Stimulated activated naive CD4-positive, alpha-beta T cell treated with Interleukin-2 at 50 U/mL for 16 hours (primary cell): ENCODE results near the gene SMCHD1.
"Not testable (repeated sequence)": the region's sequence is repeated elsewhere in the genome, so short reads cannot be mapped to it uniquely, and the experiment has no call there.

Experiments
- DNase-seq: peaks from one replicate; lab custom pipeline; 2025; lab: John Stamatoyannopoulos, UW

Gene SMCHD1

GRCh38 chr18:2657788-2658458 lies 2.4 kb downstream of the SMCHD1 start:
- no peak for DNase-seq

DNA sequence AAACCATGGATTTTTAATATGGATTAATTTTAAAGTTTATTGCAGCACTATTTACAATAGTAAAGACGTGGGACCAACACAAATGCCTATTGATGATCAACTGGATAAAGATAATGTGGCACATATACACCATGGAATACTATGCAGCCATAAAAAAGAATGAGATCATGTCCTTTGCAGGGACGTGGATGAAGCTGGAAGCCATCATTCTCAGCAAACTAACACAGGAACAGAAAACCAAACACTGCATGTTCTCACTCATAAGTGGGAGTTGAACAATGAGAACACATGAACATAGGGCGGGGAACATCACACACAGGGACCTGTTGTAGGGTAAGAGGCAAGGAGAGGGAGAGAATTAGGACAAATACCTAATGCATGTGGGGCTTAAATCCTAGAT lies 5.3 kb downstream of the SMCHD1 start:
- not testable (repeated sequence) for DNase-seq

DNA sequence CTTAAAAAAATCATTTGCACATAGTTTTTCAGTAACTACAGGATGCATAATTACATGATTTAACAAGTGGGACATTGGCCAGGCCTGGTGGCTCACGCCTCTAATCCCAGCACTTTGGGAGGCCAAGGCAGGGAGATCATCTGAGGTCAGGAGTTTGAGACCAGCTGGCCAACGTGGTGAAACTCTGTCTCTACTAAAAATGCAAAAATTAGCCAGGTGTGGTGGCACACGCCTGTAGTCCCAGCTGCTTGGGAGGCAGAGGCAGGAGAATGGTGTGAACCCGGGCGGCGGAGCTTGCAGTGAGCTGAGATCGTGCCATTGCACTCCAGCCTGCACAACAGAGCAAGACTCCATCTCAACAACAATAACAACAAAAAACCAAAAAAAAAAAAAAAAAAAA lies 6.8 kb downstream of the SMCHD1 start:
- DNase-seq, result not testable (repeated sequence)

DNA sequence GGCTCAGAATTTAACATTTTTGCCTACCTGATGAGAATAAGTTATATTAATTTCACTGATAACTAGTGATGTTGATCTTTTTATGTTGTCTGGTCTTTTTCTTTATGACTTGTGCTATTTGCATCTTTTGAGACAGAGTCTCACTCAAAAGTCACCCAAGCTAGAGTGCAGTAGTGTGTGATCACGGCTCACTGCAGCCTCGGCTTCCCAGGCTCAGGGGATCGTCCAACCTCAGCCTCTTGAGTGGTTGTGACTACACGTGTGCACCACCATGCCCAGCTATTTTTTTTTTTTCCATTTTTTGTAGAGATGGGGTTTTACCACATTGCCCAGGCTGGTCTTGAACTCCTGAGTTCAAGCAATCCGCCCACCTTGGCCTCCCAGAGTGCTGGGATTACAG lies 7.5 kb downstream of the SMCHD1 start:
- no peak for DNase-seq

- DNase-seq, result no peak
These were observed 16.9 kb downstream of the SMCHD1 start for GRCh38 chr18:2672410-2672809.

DNA sequence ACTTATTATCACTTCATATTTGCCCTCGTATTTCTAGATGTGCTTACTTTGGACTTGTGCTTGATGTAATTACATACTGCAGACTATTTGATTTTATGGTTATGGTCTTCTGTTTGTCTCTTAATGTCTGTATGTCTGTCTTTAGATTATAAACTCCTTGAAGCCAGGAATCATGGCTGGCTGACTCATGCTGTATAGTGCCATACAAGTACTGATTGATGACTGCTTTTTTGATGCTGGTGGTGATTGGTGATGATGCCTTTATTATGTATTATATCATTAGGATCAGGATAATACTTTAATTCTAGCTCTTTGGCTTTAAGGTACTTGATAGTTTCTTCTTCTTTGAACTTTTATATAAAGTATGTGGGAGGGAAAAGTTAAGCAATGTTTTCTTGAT lies 17.3 kb downstream of the SMCHD1 start:
- DNase-seq, result no peak

DNA sequence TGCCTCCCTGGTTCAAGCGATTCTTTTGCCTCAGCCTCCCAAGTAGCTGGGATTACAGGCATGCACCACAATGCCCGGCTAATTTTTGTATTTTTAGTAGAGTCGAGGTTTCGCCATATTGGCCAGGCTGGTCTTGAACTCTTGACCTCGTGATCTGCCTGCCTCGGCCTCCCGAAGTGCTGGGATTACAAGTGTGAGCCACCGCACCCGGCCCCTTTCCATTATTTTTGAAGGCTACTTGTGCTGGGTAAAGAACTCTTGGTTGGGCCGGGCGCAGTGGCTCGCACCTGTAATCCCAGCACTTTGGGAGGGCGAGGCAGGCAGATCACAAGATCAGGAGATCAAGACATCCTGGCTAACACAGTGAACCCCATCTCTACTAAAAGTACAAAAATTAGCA lies 23.4 kb downstream of the SMCHD1 start:
- DNase-seq, result not testable (repeated sequence)

DNA sequence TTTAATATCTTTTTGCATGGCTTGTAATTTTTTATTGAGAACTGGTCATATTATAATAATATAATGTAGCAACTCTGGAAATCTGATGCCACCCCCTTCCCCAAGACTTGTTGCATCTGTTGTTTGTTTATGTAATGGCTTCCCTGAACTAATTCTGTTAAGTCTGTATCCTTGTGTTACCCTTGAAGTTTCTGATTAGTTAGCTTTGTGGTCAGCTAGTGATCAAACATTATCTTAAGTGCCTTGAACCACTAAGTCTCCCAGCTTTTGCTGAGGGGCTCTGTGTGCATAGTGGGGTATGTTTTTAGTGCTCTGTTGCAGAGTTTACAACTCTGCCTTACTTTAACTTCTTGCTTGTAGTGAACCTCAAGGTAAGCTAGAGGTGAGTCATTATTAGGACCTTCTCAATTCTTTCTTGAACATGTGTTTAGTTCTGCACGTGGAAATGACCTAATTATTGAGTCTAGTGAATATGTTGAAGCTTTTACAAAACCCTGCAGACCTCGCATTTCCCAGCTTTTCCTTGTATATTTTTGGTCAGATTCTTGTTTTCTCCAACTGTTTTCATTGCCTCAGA lies 24.8 kb downstream of the SMCHD1 start:
- no peak for DNase-seq

- DNase-seq, result no peak
These were observed 26.6 kb downstream of the SMCHD1 start for GRCh38 chr18:2681993-2682603.

- DNase-seq, result no peak
These were observed 27.5 kb downstream of the SMCHD1 start for GRCh38 chr18:2683055-2683454.

GRCh38 chr18:2686349-2686968 lies 30.9 kb downstream of the SMCHD1 start:
- DNase-seq, result no peak

DNA sequence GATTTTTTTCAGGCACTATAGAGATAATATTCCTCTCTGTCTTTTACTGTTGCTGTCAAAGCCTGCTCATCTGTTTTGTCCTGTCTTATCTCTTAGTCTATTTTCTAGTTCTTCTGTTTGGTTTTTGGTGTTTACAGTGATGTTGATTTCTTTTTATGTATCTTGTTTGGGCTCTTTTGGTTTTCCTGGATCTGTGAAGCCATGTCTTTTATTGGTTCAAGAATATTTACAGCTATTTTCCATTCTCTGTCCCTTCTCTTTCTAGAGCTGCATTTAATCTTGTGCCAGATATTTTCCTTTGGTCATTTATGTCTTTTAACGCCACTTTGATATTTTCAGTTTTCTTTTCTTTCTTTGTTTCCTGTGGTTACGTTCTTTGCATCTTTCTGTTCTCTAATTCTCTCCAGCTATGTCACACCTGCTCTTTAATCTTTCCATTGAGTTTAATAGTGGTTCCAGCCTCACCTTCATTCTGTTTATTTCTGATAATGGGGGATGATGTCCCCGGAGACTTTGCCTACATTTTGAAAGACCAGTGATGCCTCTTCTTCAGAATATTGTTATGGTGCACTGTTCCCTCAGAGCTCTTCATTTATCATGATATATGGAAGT lies 32.0 kb downstream of the SMCHD1 start:
- DNase-seq, result no peak

DNA sequence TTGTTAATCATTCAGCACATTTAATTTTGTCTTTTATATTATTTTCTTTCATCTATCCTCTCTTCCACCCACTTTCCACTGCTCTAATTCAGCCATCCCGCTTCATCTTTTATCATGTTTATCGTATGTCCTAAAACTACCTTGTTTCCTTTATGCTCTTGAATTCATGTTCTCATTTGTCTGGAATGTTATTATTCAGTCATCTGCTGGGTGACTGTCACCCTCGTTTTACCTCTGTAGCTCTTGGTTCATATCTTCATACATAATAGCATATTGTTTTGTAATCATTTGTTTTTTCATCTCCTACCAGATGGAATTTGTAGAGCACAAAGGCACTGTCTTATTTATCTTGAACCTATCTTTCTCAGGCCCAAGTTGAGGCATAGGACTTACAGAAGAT lies 37.0 kb downstream of the SMCHD1 start:
- DNase-seq, result no peak

DNA sequence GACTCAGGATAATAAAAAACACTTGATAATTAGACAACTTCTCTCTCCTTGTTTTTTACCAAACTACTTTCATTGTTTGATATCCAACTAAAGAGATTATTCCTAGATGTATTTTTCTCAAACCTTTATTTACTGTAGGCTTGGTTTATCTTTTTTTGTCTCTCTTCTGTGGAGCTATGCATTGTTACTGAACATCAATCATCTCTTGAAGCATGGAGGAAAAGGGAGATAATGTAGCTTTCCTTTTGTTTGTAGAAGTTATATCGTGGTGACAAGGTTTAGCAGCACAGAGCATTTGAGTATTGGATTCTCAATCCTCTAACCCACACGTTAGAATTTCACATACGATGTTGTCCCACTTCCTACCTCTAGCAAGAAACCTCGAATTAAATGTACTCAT lies 41.7 kb downstream of the SMCHD1 start:
- DNase-seq, result no peak

GRCh38 chr18:2699001-2699400 lies 43.5 kb downstream of the SMCHD1 start:
- DNase-seq, result no peak

DNA sequence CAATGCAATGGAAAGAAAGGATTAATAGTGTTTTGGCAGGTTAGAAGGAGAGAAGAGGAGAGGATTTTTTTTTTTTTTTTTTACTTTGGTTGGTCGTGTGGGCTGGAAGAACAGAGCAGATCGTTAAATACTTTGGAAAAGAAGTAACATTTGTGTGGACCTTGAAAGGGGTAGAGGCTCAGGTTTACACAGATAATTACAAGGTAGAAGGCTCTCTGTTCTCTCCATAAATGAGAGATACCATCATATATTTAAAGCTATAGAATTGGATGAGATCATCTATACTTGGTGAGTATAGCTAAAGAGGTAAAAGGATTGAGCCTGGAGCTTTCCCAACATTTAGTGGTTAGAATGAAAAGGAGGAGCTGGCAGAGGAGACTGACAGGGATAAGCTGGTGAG lies 49.0 kb downstream of the SMCHD1 start:
- DNase-seq, result no peak

DNA sequence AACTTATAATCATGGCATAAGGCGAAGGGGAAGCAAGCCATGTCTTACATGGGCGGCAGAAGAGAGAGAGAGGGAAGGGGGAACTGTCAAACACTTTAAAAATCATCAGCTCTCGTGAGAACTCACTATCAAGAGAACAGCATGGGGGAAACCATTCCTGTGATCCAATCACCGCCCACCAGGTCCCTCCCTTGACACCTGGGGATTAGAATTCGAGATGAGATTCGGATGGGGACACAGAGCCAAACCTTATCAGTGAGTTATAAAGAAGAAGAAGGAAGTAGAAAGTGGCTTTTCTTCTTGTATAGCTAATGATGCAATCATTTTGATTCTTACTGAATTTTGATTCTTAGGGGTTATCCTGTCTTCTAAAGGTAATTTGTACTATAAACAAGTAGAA lies 51.4 kb downstream of the SMCHD1 start:
- DNase-seq, result no peak

GRCh38 chr18:2707551-2708168 lies 52.1 kb downstream of the SMCHD1 start:
- DNase-seq, result no peak

GRCh38 chr18:2709316-2709715 lies 53.8 kb downstream of the SMCHD1 start:
- DNase-seq, result no peak

- DNase-seq, result no peak
These were observed 58.6 kb downstream of the SMCHD1 start for GRCh38 chr18:2714140-2714539.

- DNase-seq, result no peak
These were observed 60.5 kb downstream of the SMCHD1 start for GRCh38 chr18:2715990-2716389.
